A673 (cell line): ENCODE results near the gene AQP6. TPM values are rescaled to one million over a fixed set of nuclear protein-coding genes. Genes with fewer than 3 reads are reported as not detected.

Experiments
- BruUV-seq: library from RNA; stranded (reverse); fragments of 400-500 nt; replicated peaks from 2 replicates; lab custom pipeline; 2021; lab: Mats Ljungman, UMichigan
- CTCF ChIA-PET: fragments of 300-600 bp; sonication (Branson Sonifier 250); formaldehyde crosslinking; loops from one replicate; lab custom pipeline; 2022; ENCODE audit warnings: antibody characterized with exemption; lab: Charles Lee
- POLR2A ChIA-PET: fragments of 300-600 bp; sonication (Branson Sonifier 250); formaldehyde crosslinking; loops from one replicate; lab custom pipeline; 2022; ENCODE audit warnings: antibody characterized with exemption; ENCODE audit not compliant: low non-redundant PET; lab: Charles Lee
- DNase-seq: peaks from one replicate; pipeline ENCODE4 v3.0.0-alpha.2; 2015; ENCODE audit warnings: low spot score
- H3K27ac ChIP-seq: fragments of 200-600 bp; sonication (generic); 2 replicates; pipeline ENCODE4 v1.5.1; 2016; ENCODE audit warnings: mixed run types, low read depth, mild to moderate bottlenecking, mixed read lengths, antibody characterized with exemption, low read length; ENCODE audit not compliant: poor library complexity, severe bottlenecking
- H3K27me3 ChIP-seq: fragments of 200-600 bp; sonication (generic); replicated peaks from 2 replicates; pipeline ENCODE4 v1.6.1; 2017; ENCODE audit warnings: mixed run types, low read depth, mild to moderate bottlenecking, mixed read lengths, antibody characterized with exemption, low read length; ENCODE audit not compliant: insufficient read depth, poor library complexity
- H3K36me3 ChIP-seq: fragments of 200-600 bp; sonication (generic); 2 replicates; pipeline ENCODE4 v1.6.1; 2016; ENCODE audit warnings: mixed run types, mild to moderate bottlenecking, mixed read lengths, antibody characterized with exemption, low read length; ENCODE audit not compliant: insufficient read depth, poor library complexity, severe bottlenecking
- H3K4me1 ChIP-seq: fragments of 200-600 bp; sonication (generic); 2 replicates; pipeline ENCODE4 v1.6.1; 2017; ENCODE audit warnings: mixed run types, mild to moderate bottlenecking, mixed read lengths, antibody characterized with exemption, low read length; ENCODE audit not compliant: insufficient read depth, poor library complexity, severe bottlenecking
- H3K4me3 ChIP-seq: fragments of 200-600 bp; sonication (generic); 2 replicates; pipeline ENCODE4 v1.5.1; 2016; ENCODE audit warnings: low read depth, mixed run types, mild to moderate bottlenecking, mixed read lengths, low read length; ENCODE audit not compliant: poor library complexity, severe bottlenecking
- H3K9me3 ChIP-seq: fragments of 200-600 bp; sonication (generic); 2 replicates; pipeline ENCODE4 v1.6.1; 2016; ENCODE audit warnings: mixed run types, low read depth, mild to moderate bottlenecking, mixed read lengths, antibody characterized with exemption, low read length; ENCODE audit not compliant: poor library complexity, severe bottlenecking
- EZH2 ChIP-seq: fragments of 200-600 bp; sonication (generic); IDR thresholded peaks from 2 replicates; pipeline ENCODE4 v1.6.1; 2017; ENCODE audit warnings: borderline replicate concordance, low read depth, mild to moderate bottlenecking, mixed read lengths, antibody characterized with exemption, low read length; ENCODE audit not compliant: poor library complexity, severe bottlenecking
- intact Hi-C: fragments of 100-400 bp; cut with micrococcal nuclease; formaldehyde crosslinking; loops from one replicate; pipeline ENCODE4 v1.10.0; 2022; ENCODE audit not compliant: unreplicated experiment
- total RNA-seq: library from RNA; stranded (reverse); gene quantifications from 2 replicates; pipeline ENCODE4 v1.2.3, GENCODE V29; 2021
- TF ChIP-seq, protein P1 (sequence below): fragments of 300-800, 200-600 bp; sonication (generic); conservative IDR thresholded peaks from 2 replicates; pipeline ENCODE4 v1.5.1; 2017; ENCODE audit warnings: low read depth, mild to moderate bottlenecking, antibody characterized with exemption, low read length, moderate library complexity, mixed read lengths

AQP6 gene
- total RNA-seq, 1 experiment from 2014 or later: not detected

DNA sequence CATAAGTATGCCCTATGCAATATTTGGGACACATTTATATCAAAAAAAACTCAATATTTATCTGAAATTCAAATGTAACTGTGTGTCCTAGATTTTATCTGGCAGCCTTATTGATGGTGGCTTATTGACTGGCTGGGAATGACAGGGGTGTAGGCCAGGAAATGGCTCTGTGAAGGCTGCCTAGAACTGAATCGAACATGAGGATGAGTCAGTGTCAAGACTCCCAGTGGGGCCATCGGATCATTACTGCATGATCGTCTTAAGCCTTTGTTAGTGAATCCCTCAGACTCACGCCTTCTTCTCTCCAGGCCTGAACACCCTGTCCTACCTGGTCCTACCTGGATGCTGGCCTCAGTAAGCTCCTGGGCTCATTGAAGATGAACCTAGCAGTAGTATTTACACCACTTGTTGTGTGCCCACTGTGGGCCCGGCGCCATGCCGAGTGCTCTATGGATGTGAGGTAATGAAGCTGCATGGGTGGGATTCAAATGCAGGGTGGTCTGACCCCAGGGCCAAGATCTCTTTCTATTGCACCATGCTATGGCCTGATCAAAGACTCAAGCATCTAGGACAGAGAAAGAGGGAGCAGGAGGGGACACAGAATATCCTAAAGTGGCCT, 48.0 kb upstream of the AQP6 start:
- no peaks in the 10 kb centered on the region for H3K4me1 ChIP-seq
- no peak overlapping the region for H3K27ac ChIP-seq
- intact Hi-C loops: no loop called here
- BruUV-seq: no TSS peak
- H3K4me3 ChIP-seq: no peak overlapping the region
- H3K36me3 ChIP-seq: no peaks in the 10 kb centered on the region
- H3K9me3 ChIP-seq: no peaks in the 10 kb centered on the region
- TF ChIP-seq EZH2: no peak
- TF ChIP-seq, protein P1, sequence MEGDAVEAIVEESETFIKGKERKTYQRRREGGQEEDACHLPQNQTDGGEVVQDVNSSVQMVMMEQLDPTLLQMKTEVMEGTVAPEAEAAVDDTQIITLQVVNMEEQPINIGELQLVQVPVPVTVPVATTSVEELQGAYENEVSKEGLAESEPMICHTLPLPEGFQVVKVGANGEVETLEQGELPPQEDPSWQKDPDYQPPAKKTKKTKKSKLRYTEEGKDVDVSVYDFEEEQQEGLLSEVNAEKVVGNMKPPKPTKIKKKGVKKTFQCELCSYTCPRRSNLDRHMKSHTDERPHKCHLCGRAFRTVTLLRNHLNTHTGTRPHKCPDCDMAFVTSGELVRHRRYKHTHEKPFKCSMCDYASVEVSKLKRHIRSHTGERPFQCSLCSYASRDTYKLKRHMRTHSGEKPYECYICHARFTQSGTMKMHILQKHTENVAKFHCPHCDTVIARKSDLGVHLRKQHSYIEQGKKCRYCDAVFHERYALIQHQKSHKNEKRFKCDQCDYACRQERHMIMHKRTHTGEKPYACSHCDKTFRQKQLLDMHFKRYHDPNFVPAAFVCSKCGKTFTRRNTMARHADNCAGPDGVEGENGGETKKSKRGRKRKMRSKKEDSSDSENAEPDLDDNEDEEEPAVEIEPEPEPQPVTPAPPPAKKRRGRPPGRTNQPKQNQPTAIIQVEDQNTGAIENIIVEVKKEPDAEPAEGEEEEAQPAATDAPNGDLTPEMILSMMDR: no peak
- CTCF ChIA-PET: no interaction called here
- POLR2A ChIA-PET: no interaction called here
- H3K27me3 ChIP-seq: no peaks in the 10 kb centered on the region
- no peak for DNase-seq

DNA sequence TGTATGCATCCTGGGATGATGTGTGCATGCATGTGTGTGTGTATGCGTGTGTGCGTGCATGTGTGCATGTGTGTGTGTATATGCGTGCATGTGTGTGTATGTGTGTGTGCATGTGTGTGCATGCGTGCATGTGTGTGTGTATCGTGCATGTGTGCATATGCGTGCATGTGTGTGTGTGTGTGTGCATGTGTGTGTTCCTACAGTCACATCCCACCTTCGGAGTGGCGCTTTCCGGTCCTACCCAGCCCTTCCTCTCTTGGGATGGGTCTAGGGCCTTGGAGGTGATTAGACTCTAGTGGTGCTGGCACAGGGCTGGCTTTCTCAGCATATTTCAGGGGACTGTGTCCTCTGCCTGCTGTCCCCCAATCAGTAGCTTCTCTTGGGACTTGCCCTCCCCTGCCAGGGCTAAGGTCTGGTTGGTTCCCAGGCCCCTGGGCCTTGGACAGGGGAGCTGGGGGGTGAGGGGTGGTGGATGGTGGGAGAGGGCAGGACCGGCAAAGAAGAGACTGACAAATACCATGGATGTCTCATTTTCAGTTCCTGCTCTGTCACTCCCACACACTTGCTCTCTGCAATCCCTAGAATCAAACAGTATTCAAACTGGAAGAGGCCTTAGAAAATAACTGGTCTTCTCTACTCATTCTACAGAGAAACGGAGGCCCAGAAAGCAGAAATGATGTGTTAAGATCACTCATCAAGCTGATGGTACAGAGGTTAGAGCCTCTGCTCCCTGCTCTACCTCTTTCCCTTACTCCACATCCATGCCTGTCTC, 47.1 kb upstream of the AQP6 start:
- no peak overlapping the region for H3K27ac ChIP-seq
- no peaks in the 10 kb centered on the region for H3K4me1 ChIP-seq
- H3K27me3 ChIP-seq: no peaks in the 10 kb centered on the region
- no peak for DNase-seq
- ChIA-PET POLR2A (no interaction called here), CTCF (no interaction called here)
- BruUV-seq: no TSS peak
- no peak overlapping the region for H3K4me3 ChIP-seq
- H3K36me3 ChIP-seq: no peaks in the 10 kb centered on the region
- TF ChIP-seq, protein P1: no peak
- TF ChIP-seq EZH2: no peak
- intact Hi-C loops: no loop called here
- H3K9me3 ChIP-seq: no peaks in the 10 kb centered on the region

DNA sequence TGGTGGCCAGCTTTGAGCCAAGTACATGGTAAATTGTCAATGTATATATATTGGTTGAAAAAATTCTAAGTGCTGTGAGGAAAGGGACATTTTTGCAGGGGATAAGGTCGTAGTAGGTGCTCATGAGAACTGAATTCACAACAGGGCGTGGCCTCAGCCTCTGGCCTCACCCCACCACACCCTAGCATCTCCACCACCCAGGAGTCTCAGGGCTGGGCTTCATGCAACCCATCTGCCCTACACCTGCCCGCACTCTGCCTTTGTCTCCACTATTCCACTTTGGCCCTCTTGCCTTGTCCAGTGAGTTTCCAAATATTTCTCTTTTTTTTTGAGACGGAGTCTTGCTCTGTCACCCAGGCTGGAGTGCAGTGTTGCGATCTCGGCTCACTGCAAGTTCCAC, 44.3 kb upstream of the AQP6 start:
- no TSS peak for BruUV-seq
- intact Hi-C loops: no loop called here
- ChIA-PET POLR2A (no interaction called here), CTCF (no interaction called here)
- DNase-seq: no peak
- Histone ChIP-seq H3K27ac (no peak overlapping the region), H3K27me3 (no peaks in the 10 kb centered on the region), H3K4me3 (no peak overlapping the region), H3K9me3 (no peaks in the 10 kb centered on the region), H3K36me3 (no peaks in the 10 kb centered on the region), H3K4me1 (no peaks in the 10 kb centered on the region)
- TF ChIP-seq, protein P1: no peak
- TF ChIP-seq EZH2: no peak
